HG03520 (cell line): ENCODE data around the gene E4F1.

Source experiments
- ATAC-seq: cut with Tn5 transposase; IDR thresholded peaks from one replicate; pipeline ENCODE4 v1.9.1; 2021; ENCODE audit warnings: mild to moderate bottlenecking, moderate library complexity; ENCODE audit not compliant: unreplicated experiment

The E4F1 gene

GRCh38 chr16:2270588-2271470 lies 47.4 kb downstream of the E4F1 start:
- no peak for ATAC-seq

DNA sequence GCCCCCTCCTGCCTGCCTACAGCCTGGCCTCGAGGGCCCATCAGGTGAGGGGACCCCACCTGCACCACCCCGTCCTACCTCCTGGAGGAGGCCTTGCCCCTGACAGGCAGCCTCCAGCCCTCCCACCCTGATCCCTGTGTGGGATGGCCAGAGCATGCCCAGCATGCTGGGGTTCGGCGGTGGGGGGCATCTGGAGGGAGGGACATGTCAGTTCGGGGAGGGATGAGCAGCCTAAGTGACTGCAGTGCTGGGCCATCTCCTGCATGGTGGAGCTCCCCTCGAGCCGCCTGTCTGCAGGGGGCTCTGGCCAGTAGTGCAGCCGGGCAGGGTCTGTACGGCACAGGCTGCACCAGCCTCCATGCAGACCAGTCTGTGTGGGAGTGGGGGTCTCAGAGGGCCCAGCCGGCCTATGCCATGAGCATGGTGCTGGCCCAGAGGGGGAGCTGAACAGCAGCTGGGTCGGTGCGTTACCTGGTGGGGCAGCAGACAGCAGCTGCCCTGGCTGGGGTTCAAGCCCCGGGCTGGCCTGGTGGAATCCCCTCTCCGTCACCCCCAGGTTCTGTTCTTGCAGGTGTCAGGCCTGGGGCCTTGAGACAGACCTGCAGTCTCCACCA lies 48.6 kb downstream of the E4F1 start:
- no peak for ATAC-seq

DNA sequence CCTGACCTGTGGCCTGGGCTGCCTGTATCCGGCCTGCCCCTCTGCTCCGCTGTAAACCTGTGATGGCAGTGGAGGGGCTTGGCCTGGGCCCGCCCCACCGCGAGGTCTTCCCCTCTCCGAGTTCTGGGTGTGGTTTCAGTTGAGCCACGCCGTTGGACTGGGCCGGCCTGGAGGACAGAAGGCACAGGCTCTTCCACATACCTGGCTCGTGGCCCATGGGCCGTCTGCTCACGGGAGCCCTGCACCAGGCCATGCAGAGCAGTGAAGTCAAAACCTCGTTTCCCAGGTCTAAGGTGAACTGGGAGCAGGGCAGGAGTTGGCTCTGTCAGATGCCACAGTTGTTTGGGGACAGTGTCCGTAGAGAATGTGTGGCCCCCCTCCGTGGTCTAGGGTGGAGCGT lies 50.1 kb downstream of the E4F1 start:
- no peak for ATAC-seq

- ATAC-seq: no peak
Measured at GRCh38 chr16:2273931-2274330, 50.5 kb downstream of the E4F1 start.

- no peak for ATAC-seq
Measured at GRCh38 chr16:2275476-2276367, 52.3 kb downstream of the E4F1 start.

DNA sequence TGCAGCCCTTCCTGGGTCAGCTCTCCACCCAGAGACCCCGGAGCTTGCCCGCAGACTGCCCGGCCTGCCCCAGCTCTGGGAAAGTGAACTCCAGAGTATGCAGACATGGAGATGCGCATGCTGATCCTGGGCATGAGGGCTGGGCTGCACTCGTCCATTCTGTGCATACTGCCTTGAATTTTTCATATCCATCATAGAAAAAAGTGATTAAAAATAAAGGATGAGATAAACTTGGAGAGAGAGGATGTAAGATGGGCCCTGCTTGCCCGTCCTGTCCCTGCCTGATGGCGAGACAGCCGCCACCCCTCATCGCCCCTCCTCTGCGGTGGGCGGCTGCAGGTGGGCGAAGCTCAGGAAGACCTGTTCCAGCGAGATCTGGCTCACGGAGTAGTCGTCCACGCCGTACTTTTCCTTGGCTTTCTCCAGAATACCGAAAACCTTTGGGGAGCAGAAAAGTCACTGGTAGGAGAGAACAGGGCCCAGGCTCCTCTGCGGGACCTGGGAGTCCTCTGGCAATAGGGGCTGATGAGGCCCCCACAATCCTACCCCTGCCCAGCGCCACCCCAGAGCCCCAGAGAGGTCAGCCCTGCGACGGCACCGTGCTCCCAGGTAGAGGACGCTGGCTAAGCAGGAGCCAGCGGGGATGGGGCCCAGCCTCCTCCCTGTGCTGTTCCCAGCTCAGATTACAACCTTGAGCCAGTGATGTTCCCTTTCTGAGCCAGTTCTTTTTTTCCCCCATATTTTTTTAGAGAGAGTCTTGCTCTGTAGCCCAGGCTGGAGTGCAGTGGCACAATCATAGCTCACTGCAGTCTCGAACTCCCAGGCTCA lies 53.2 kb downstream of the E4F1 start:
- ATAC-seq: no peak

- no peak for ATAC-seq
Measured at GRCh38 chr16:2277466-2278271, 54.3 kb downstream of the E4F1 start.

DNA sequence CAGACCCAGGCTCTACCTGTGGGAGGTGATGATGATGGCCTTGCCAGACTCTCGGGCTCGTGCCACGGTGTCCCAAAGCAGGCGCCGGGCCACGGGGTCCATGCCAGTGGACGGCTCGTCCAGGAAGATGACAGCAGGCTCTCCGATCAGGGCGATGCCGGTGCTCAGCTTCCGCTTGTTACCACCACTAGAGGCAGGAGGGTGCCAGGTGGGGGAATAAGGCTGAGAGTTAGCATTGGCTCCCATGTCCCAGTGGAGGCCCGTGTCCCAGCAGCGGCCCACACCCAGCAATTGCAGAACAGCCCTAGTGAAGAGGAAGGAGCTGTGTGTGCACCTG lies 54.8 kb downstream of the E4F1 start:
- ATAC-seq: no peak

DNA sequence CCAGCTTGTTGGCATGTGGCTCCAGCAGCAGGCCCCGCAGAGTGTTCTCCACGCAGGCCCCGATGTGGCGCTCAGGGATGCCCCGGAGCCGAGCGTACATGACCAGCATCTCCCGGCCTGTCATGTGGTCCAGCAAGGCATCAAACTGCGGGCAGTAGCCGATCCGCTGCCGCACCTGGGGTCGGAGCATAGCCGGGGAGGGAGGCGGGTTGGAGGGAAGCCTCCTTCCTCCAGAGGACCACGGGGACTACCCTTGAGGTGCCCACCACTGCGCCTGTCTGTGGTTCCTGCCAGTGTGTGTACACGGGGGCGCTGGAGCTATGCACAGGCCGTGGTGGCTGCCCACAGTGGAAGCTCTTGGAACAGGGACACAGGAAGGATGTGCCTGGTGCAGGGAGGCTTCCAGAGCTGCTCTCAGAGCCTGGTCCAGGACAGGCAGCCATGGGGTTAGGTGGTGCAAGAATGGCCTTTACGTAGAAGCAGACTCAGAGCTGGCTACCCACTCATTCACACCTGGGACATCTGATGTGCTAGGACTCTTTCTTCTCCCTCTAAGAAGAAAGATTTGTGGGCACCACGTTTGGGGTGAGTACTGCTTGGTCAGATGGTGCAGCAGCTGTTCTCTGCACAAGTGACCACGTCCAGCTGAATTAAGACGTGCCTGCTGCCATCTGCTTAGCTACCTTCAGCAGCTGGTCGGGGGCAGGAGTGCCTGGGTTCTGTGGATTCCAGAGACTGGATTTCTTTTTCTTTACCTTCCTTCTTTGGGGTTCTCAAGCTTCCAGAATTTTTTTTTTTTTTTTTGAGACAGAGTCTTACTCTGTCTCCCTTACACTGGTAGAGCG lies 55.8 kb downstream of the E4F1 start:
- ATAC-seq: no peak

DNA sequence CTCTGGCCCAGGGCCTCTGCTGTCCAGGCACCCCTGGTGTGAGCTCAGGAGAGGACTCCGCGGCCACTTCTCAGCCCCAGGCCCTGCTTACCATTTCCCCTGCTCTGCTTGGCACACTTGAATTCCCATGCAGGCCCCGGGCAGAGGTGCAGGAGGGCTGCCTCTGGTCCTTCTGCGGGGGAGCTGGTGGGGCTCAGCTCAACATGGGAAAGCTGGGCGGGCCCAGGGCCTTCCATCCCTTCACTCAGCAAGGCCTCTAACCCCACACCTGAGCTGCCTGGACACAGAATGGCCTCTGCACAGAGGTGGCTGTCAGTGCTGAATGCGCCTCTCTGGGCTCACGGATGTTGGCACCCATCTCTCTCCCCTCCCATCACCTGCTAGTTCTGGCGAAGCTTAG lies 57.1 kb downstream of the E4F1 start:
- ATAC-seq: no peak

- ATAC-seq: no peak
Measured at GRCh38 chr16:2280981-2281542, 57.7 kb downstream of the E4F1 start.

DNA sequence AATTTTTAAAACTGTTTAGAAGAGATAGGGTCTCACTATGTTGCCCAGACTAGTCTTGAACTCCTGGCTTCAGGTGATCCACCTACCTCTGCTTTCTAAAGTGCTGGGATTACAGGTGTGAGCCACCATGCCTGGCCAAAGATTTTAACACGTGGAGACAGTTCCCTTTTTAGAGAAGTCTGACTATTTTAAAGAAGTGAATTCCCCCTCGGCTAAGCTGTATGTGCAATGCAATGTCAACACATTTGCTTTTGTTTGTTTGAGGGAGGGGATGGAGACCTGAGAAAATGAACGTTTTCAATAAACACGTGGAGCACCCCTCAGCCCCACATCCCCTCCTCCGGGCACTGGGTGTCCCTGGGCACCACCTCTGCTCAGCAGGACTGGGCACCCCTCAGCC lies 58.9 kb downstream of the E4F1 start:
- ATAC-seq: no peak

DNA sequence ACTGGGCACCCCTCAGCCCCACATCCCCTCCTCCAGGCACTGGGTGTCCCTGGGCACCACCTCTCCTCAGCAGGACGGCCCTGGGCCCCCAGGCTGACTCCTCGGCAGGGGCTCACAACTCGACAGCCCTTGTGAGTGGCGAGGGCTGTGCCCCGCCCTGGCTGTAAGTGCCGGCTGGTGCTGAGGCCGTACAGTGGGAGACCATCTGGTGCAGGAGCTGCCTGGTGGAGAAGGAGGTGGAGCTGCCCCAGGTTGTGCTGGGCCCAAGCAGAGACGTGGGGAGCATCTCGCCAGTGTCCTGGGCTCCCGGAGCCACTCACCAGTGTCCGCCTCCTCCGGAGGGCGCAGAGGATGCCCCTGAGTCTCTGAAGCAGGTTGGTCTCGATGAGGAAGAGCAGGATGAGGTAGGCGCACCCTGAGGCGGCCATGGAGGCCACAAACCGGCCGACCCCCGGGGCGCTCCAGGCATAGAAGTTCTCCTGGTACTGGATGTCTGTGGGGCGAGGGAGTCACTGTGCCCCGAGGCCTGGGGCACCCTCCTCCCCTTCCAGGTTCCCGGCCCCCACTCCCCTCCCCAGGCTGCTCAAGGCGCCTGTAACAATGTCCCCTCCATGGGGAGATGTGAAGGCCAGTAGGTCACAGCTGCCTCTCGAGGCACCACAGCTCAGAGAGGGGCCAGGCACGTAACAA lies 59.6 kb downstream of the E4F1 start:
- no peak for ATAC-seq

DNA sequence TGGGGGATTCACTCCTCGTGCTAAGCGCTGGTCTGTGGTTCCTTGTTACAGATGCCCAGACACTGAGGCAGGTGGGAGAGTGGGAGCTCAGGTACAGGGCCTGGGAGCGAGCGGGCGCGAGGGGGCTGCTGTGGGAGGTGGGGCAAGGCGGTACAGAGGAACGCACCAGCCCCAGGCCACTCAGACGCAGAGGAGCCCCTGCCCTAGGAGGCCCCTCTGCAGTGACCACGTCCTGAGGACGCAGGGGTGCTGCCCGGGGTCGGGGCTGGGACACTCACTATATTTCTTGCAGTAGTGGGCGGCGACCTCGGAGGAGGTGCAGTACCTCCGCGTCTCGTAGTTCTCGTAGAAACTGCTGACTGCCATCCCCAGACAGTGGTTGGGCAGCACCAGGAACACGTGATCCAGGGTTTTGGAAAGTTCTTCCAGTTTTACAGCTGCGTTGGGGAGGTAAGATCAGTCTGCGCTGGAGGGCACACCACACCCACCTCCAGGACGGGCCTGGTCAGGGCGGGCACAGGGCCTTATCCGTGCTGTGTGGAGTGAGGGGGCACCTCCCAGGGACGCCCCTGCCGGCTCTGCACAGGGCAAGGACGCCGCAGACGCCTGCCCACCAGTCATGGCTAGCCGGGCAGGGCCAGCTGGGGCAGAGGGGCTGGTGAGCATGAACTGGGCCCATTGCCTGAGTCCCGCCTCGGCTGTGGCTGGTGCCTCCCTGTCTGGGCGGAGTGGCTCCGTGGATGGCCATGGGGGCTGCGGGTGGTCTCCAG lies 60.8 kb downstream of the E4F1 start:
- no peak for ATAC-seq

- ATAC-seq: no peak
Measured at GRCh38 chr16:2284797-2285576, 61.6 kb downstream of the E4F1 start.
